UCSD-AML1 (cell line): ENCODE measurements around the gene EEFSEC.

Source experiments
- DNase-seq: peaks from one replicate; lab custom pipeline; 2025; ENCODE audit not compliant: unreplicated experiment; lab: John Stamatoyannopoulos, UW

EEFSEC gene

DNA sequence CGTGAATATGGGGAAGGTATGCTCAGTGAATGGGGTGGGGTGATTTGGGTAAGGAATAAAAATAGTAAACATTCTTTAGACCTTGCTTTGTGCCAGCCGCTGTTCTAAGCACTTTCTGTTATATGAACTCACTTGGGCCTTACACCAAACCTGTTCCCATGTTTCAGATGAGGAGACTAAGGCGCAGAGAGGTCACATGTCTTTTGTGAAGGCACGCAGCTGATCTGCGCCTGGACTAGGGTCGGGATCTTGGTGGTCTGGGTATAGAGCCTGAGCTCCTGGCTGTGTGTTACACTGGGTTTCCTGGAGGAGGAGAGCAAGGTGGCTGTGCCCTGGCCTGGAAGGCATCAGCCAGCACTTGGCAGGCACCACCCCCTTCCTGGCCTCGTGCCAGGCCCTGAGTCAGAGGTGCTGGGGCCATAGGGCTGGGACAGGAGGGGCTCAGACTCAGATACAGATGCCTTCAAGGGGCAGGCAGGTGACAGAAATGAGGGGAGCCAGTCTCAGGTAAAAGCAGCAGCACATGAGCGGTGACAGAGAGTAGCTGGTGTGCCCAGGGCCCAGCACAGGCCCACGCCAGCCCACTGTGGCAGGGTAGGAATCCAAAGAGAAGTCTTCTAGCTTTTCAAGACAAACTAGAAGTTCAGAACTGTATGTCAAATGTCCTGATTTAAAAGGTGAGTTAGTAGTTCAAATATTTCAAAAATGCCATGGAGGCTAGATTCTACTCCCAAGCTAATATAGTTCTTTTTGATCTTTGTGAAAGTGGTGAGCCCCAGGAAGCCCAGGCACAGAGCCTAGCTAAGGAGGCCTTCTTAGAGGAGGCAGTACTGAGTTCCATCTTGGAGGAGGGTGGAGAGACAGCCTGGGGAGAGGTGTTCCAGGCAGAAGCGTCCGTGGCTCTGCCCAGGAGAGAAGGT is 230.3 kb downstream of the EEFSEC start:
- peak; percentile 44 for DNase-seq

DNA sequence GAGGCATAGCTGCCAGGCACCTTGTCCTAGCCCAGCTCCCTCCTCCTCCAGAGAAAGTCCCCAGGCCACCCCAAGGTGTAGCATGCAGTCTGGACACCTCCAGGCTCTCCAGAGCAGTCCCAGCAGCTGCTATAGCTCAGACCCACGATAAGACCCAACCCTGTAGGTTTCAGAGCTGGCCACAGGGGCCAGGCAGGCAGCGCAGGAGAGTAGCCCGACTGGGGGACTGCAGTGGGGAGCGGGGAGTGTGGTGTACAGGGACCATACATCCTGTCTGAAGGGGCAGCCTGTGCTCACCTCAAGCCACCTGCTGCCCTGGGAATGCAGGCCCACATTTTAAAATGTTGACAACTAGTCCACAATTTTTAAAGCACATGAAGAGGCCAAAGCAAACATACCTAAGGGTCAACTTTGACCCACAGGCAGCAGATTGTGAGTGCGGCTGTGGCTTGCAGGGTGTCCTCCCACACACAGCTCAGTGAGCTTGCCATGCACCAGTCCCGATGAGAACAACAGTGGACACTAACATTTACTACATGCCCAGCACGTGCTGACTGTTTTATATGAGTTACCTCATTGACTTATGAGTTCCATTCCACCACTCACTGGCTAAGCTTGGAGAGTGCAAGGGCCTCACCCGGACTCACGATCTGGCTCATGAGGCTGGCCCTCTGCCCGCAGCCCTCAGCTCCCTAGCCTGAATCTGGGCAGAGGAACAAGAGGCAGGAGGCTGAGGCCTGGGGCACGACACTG is 232.0 kb downstream of the EEFSEC start:
- DNase-seq = no peak

- no peak for DNase-seq
Measured at GRCh38 chr3:128388932-128389331, 235.7 kb downstream of the EEFSEC start.

DNA sequence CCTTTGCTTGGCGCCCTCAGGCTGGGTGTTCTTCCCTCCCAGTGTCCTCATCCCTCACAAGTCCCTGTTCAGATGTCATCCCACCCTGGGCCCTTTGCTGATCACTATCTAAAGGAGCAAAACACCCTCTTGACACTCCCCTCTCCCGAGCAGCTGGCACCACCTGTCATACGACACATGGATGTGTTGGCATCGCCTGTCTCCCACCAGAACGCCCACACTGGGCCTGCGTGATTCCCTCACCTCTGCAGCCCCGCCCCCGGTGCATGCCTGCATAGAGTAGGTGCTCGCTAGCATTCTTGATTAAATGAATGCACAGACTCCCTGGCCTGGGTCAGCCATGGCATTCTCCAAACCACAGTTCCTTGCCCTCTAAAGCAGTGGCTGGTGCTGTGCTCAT is 237.6 kb downstream of the EEFSEC start:
- DNase-seq = no peak

DNA sequence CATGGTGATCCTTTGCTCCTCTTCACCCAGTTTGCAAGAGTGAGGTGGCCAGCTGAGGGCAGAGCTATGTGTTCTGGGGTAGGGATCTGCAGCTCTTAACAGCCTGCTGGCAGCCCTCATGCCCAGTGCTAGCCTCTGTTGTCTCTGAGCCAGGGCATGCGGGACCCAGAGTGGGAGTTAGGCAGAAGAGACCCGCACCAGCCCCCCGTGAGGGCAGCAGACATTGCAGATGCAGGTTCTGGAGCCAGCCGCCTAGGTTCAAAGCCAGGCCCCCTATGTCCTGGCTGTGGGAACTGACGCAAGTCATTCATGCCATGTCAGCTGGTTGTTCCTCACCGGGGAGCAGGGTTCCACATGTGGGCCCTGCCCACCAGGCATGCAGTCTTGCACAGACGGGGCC is 238.7 kb downstream of the EEFSEC start:
- DNase-seq = no peak

- DNase-seq = no peak
Measured at GRCh38 chr3:128392818-128393544, 239.7 kb downstream of the EEFSEC start.

DNA sequence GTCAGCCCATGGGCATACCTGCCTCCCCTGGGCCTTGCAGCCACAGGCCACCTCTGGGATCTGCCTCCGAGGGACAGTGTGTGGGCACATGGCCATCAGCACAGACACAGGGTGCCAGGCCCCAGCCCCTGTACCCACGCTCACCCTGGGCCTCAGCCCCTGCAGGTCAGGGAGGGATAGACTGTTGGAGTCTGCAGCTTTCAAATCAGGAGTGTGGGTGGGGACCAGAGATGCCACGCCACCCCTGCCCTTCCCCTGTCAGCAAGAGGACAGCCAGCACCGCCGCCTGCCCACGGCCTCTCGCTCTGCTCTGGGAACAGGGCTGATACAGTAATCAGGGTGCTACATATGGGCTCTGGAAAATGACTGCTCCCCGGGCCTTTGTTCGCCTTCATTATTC is 240.8 kb downstream of the EEFSEC start:
- DNase-seq = no peak

GRCh38 chr3:128395046-128395445 is 241.8 kb downstream of the EEFSEC start:
- no peak for DNase-seq

- no peak for DNase-seq
Measured at GRCh38 chr3:128395500-128396162, 242.3 kb downstream of the EEFSEC start.

GRCh38 chr3:128397484-128397883 is 244.2 kb downstream of the EEFSEC start:
- DNase-seq = no peak

DNA sequence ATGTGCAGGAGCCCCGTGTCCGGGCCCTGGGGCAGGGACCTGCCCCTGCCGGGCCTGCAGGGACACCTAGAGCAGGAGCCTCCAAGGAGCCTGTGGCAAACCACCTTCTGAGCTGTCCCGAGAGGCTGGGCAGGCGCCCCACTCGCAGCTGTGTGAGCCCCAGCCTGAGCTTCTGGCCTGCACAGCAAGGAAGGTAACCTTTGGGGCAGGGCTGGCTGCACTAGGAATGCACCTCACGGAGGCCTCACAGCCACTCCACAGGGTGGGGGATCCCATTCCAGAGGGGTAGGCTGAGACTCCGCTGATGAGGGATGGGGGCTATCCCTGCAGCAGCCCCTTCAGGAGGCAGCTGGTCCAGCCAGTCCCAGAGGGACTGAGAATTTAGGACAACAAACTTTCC is 245.3 kb downstream of the EEFSEC start:
- DNase-seq = no peak

DNA sequence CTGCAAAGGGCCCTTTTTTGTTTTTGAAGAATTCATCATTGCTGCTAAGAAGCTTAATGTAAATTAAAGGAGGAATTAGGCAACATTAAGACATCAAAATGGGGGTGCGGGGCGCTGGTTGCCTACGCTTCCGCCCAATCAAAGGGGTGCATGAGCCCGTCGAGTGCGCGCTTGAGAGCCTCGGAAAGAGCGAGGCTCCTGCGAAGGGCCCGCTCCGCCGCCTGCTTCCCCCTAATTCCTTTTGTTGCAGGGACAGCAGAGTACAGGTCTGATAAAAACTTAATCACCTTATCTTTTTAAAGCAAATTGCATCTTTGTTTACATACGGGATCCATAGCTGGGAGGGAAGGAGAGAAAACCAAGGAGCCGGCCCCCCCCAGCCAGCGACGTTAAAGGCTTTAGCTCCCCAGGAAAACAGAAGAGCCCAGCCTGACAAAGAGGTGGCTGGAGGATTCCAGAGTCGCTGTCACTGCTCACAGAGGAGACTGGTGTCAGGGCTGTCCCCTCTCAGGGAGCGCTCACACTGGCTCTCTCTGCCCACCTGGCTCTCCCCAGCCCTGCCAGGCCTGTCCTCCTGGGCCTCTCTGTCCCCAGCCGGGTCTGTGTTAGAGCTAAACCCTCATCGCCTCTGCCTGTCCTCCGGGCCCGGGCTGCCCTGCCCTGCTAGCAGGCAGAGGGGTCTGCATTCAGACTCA is 246.1 kb downstream of the EEFSEC start:
- DNase-seq = no peak

- no peak for DNase-seq
Measured at GRCh38 chr3:128400671-128401070, 247.4 kb downstream of the EEFSEC start.

GRCh38 chr3:128402319-128402718 is 249.0 kb downstream of the EEFSEC start:
- DNase-seq = no peak

DNA sequence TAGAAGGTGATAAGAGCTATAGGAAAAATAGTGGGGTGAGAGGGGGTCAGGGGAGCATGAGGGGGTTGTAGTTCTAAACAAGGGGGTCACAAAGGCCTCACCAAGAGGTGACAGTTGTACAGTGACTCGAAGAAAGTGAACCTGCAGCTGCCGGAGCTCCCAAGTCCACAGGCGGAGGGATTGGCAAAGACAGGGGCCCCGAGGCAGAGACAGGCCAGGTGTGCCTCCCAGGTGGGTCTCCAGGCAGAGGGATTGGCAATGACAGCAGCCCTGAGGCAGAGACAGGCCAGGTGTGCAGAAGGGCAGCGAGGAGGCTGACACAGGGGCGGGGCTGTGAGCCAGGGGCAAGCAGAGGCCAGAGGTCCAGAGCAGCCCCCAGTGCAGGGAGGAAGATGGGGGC is 249.7 kb downstream of the EEFSEC start:
- no peak for DNase-seq

DNA sequence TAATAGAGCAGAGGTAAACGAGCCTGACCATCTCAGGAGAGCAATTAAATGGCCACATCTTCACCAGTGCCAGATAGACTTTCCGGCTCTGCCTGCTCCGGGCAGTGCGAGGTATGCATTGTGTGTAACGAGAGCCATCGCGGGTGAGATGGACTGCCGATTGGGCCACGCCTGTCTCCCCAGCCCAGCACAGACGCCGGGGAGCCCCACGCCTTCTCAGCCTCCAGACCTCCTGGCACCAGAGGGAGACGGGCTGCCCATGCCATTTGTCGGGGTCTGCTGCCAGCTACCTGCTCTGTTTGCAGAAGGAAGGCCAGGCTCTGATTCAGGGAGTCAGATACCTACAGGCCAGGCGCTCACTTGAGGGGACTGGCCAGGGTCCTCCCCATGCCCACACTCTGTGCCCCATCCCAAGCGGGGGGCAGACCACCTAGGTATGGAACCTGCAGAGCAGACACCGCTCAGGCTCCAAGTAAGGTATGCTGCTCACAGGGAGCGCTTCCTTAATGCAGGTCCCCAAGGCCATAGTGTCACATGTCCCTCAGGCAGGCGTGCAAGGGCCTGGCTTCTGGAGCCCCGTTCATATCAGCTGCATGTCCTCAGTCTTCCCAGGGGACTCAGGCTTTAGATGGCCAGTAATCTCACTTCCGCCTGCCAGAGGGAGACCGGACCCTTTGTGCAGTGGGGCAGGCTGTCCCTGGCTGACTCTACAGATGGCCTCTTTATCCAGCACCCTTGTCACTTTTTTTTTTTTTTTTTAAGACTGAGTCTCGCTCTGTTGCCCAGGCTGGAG is 251.2 kb downstream of the EEFSEC start:
- no peak for DNase-seq

DNA sequence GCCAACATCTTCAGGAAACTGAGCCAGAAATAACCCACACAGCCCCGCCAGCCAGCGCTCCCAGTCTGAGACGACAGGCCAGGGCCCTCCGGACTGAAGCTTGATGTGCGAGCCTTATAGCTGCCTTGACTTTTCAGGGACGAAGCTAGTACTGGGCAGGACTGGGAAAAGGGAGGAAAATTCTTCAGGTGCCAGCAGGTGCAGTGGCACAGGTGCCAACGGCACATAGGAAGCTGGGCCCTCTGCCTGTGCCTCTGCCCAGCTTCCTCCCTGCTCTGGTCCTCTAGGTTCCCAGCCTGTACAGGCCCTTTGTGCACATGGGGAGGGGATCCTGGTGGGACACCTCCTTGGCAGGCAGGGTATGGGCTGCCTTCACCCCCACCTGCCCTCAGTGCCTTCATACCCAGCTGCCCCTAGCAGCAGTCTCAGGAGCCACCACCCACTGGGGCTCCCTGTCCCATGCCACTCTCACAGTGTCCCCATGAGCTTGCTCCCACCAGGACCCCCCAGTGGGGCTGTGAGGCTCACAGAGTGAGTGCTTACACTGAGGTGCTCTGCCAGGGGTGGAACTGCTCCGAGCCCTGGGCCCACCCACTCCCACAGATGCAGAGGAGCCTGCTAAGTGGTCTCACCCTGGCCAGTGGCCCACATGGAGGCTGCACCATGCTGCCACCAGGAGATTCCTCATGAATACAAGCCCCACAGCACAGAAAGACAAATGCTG is 252.4 kb downstream of the EEFSEC start:
- DNase-seq = no peak

DNA sequence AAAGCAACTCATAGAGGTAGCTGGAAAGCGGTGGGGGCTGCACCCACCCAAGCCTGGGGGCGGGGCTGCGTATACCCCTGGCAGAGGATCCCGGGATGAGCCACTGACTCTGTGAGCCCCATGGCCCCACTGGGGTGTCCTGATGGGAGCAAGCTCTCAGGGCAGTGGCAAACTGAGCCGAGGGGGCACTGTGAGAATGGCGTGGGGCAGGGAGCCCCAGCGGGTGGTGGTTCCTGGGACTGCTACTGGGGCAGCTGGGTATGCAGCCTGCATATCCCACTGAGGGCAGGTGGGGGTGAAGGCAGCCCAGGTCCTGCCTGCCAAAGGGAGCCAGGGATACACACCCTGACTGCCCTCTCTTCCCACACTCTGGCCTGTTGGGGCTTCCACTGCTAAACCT is 254.0 kb downstream of the EEFSEC start:
- DNase-seq = no peak
